ENCODE measurements around the gene CDRT15. TPM values are rescaled to one million over a fixed set of nuclear protein-coding genes. Genes with fewer than 3 reads are reported as not detected.

Gene CDRT15
- total RNA-seq, 1 donor from 2014 or later: not detected

DNA sequence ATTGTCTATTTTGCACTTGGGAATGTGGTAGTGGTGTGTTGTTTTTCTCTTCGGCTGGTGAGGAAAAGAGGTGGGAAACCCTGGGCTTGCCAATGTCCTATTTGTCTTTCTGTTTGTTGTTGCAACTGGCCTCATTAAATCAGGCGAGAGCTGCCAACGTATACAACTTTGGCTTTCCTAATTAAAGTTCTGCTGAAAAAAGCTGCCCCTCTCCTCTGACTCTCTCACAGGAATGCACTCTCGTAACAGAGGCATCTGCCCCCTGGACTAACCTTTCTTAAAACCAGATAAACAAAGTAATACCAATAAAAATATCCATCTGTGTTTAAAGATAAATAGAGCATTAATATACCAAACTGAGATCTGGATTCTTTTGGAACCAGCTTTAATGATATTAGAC lies 7.8 kb downstream of the CDRT15 start:
- no peak for ATAC-seq
- no peaks in the 10 kb centered on the region for H3K27me3 ChIP-seq
- no peaks in the 10 kb centered on the region for H3K36me3 ChIP-seq
- TF ChIP-seq, protein P1, sequence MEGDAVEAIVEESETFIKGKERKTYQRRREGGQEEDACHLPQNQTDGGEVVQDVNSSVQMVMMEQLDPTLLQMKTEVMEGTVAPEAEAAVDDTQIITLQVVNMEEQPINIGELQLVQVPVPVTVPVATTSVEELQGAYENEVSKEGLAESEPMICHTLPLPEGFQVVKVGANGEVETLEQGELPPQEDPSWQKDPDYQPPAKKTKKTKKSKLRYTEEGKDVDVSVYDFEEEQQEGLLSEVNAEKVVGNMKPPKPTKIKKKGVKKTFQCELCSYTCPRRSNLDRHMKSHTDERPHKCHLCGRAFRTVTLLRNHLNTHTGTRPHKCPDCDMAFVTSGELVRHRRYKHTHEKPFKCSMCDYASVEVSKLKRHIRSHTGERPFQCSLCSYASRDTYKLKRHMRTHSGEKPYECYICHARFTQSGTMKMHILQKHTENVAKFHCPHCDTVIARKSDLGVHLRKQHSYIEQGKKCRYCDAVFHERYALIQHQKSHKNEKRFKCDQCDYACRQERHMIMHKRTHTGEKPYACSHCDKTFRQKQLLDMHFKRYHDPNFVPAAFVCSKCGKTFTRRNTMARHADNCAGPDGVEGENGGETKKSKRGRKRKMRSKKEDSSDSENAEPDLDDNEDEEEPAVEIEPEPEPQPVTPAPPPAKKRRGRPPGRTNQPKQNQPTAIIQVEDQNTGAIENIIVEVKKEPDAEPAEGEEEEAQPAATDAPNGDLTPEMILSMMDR (IDR thresholded peaks at IDR 0.05): no peak
- DNase-seq: no peak
- intact Hi-C loops (cut with DNase I): no loop called here
- H3K4me1 ChIP-seq: no peaks in the 10 kb centered on the region
- H3K9me3 ChIP-seq: no peaks in the 10 kb centered on the region
- H3K27ac ChIP-seq: no peak overlapping the region
- no peak overlapping the region for H3K4me3 ChIP-seq

DNA sequence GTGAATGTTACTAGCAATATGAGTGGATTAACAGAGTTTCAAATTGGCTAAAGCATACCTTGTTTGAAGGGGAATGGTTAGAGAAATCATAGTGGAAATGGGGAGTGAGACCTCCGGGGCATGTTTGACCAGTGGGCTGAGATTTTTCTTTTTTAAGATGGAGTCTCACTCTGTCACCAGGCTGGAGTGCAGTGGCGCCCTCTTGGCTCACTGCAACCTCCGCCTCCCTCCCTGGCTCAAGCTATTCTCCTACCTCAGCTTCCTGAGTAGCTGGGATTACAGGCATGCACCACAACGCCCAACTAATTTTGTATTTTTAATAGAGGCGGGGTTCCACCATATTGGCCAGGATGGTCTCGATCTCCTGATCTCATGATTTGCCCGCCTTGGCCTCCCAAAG lies 9.6 kb downstream of the CDRT15 start:
- DNase-seq: no peak
- Histone ChIP-seq H3K27ac (no peak overlapping the region), H3K27me3 (no peaks in the 10 kb centered on the region), H3K4me3 (no peak overlapping the region), H3K36me3 (no peaks in the 10 kb centered on the region), H3K4me1 (no peaks in the 10 kb centered on the region), H3K9me3 (no peaks in the 10 kb centered on the region)
- TF ChIP-seq, protein P1 (IDR thresholded peaks at IDR 0.05): no peak
- ATAC-seq: no peak
- intact Hi-C loops (cut with DNase I): no loop called here

DNA sequence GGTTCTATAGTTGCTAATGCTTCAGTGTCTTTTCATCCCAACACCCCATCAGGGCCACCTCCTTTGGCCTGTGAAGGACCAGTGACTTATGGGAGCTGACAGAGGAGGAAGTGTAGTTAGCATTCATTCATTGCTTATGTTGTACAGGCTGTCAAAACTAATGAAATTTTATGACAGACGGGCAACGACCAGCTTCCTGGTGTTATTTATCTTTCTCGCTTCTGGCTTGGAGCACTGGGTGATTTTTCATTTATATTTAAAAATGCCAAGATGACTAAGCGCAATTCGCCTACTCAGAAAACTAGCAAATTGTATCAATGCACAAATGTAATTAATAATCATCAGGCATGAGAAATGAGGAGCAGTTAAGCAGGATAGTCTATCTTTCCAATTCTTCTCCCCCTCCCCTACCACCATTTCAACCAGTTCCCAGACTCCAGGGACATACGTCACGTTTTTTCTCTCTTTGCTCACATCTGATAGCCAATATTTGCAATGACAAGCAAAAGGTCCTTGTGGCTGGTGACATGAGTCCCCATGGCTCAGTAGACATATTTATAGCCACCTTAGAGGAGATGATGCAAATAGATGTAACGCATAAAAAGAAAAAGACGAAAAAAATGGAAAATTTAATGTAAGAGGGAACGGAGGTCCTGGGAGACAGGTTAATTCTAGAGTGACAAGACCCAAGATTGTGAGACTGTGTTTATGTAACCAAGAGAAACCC lies 11.2 kb downstream of the CDRT15 start:
- no peaks in the 10 kb centered on the region for H3K36me3 ChIP-seq
- H3K27me3 ChIP-seq: no peaks in the 10 kb centered on the region
- DNase-seq (no peak), ATAC-seq (no peak)
- H3K9me3 ChIP-seq: no peaks in the 10 kb centered on the region
- H3K4me3 ChIP-seq: no peak overlapping the region
- intact Hi-C loops (cut with DNase I): no loop called here
- TF ChIP-seq, protein P1 (IDR thresholded peaks at IDR 0.05): no peak
- no peaks in the 10 kb centered on the region for H3K4me1 ChIP-seq
- no peak overlapping the region for H3K27ac ChIP-seq

DNA sequence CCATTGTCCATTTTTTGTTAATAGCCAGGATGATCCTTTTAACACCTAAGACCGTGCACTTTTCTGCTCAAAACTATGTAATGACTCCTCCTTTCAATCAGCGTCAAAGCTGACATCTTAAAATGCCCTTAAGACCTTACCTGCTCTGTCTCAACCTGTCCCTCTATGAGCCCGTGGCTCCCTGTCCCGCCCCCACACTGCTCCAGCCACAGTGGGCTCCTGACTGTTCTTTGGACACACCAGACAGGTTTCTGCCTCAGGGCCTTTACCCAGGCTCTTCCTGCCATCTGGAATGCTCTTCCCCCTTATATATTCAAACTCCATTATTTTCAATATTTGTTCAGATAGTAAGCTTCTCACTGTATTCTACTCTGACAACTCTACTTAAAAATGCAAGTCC lies 14.1 kb downstream of the CDRT15 start:
- H3K27me3 ChIP-seq: no peaks in the 10 kb centered on the region
- ATAC-seq (no peak), DNase-seq (no peak)
- TF ChIP-seq, protein P1 (IDR thresholded peaks at IDR 0.05): no peak
- no peaks in the 10 kb centered on the region for H3K36me3 ChIP-seq
- intact Hi-C loops (cut with DNase I): no loop called here
- no peak overlapping the region for H3K27ac ChIP-seq
- no peaks in the 10 kb centered on the region for H3K9me3 ChIP-seq
- H3K4me1 ChIP-seq: no peaks in the 10 kb centered on the region
- H3K4me3 ChIP-seq: no peak overlapping the region

DNA sequence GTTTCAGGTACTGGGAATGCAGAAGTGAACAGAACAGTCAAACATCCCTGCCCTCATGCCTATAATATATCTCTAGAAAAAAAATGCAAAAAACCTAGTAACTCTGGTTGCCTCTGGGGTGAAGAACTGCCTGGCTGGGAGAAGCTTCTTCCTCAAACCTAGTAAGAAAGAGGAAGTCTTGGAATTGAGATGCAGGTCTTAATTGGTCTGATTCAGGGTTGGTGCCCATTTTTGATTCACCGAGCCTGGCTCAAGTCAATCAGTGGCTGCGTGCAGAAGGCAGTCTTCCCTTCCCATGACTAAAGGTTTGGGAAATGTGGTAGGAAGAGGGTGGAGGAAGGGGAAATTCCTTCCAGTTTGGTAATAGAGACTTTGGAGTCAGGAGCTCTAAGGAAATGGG lies 22.4 kb downstream of the CDRT15 start:
- Histone ChIP-seq H3K9me3 (no peaks in the 10 kb centered on the region), H3K4me3 (no peak overlapping the region), H3K36me3 (no peaks in the 10 kb centered on the region), H3K27ac (no peak overlapping the region), H3K4me1 (no peaks in the 10 kb centered on the region), H3K27me3 (no peaks in the 10 kb centered on the region)
- TF ChIP-seq, protein P1 (IDR thresholded peaks at IDR 0.05): no peak
- ATAC-seq: no peak
- DNase-seq: no peak
- intact Hi-C loops (cut with DNase I): no loop called here

DNA sequence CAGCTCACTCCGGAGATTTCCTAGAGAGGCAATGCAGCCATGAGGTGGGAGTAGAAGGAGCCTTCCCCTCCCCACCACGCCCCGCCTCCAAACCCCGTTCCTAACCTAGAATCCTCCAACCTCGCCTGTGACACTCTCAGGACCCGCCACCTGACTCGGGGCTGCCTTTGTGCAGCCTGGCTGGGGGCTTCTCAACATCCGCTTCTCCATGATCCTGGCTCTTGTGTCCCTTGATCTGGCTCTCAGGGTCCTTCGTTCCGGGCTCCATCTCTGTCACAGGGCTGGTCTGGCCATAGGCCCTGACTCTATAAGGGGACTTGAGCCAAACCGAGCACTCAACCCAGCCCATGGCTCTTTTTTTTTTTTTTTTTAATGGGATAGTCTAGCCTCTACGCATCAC lies 24.3 kb downstream of the CDRT15 start:
- no peaks in the 10 kb centered on the region for H3K36me3 ChIP-seq
- DNase-seq (no peak), ATAC-seq (no peak)
- no peaks in the 10 kb centered on the region for H3K4me1 ChIP-seq
- H3K9me3 ChIP-seq: no peaks in the 10 kb centered on the region
- H3K27ac ChIP-seq: no peak overlapping the region
- intact Hi-C loops (cut with DNase I): no loop called here
- no peaks in the 10 kb centered on the region for H3K27me3 ChIP-seq
- H3K4me3 ChIP-seq: no peak overlapping the region
- TF ChIP-seq, protein P1 (IDR thresholded peaks at IDR 0.05): no peak

All from upper lobe of right lung (tissue), 1 donor.